ENCODE results near the gene RGS21.

RGS21 gene

DNA sequence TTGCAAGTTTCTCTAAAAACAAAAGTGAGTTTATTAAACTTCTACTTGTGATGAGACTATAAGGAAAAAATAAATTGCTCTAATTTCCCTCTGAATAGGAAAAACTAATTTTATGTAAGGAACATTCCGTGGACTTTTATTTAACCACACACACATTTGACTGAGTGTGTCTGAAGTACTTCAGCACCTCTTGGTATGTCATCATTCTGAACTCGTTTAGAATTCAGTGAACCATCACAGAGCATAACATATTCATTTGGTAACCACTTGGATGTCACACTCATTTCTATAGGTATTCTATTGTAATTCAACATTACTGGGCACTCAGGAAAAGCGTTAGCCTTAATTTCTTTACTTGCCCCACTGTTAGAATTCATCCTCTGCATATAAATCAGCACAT lies 79.1 kb downstream of the RGS21 start:
- H4K12ac ChIP-seq (ENCODE audit: low read depth, low read length) = no peak overlapping the region
- no peak overlapping the region for H2AK5ac ChIP-seq (ENCODE audit: low read length)
- no peak overlapping the region for H2BK12ac ChIP-seq (ENCODE audit: low read length)
- no peak overlapping the region for H3K23ac ChIP-seq (ENCODE audit: low read length)
- no peak overlapping the region for H4K8ac ChIP-seq (ENCODE audit: low read depth, low read length)
- no peaks in the 10 kb centered on the region for H3K4me1 ChIP-seq (ENCODE audit: control insufficient read depth in 1 of 2, insufficient read depth in 2 of 2, low read length in 2 of 2)
- no peak overlapping the region for H3K4ac ChIP-seq (ENCODE audit: low read depth, low read length)
- no peaks in the 10 kb centered on the region for H3K79me1 ChIP-seq (ENCODE audit: low read length)
- H2BK5ac ChIP-seq (ENCODE audit: low read depth, low read length, poor library complexity) = no peak overlapping the region
- no peak overlapping the region for H2AFZ ChIP-seq (ENCODE audit: insufficient read depth, low read length, poor library complexity)
- H3K27ac ChIP-seq (ENCODE audit: low read depth, low read length) = no peak overlapping the region
- no peak overlapping the region for H3K14ac ChIP-seq (ENCODE audit: low read length)
- H3K4me3 ChIP-seq (ENCODE audit: low read depth, low read length) = no peak overlapping the region
- no peak overlapping the region for H3K9ac ChIP-seq (ENCODE audit: low read length)
- no peaks in the 10 kb centered on the region for H3K27me3 ChIP-seq (ENCODE audit: insufficient read depth, low read length)
- H3K4me2 ChIP-seq (ENCODE audit: low read length) = no peak overlapping the region
- no peak overlapping the region for H2BK120ac ChIP-seq (ENCODE audit: insufficient read depth, low read length, poor library complexity)
- no peaks in the 10 kb centered on the region for H3K36me3 ChIP-seq (ENCODE audit: control insufficient read depth in 1 of 2, insufficient read depth in 2 of 2, low read length in 2 of 2)
- no peaks in the 10 kb centered on the region for H3K9me3 ChIP-seq (ENCODE audit: insufficient read depth, low read depth, low read length)
- H3K79me2 ChIP-seq (ENCODE audit: control insufficient read depth, insufficient read depth, low read length, poor library complexity) = no peaks in the 10 kb centered on the region
- no CpG with 5 or more reads among the region's 3 CpGs for WGBS (ENCODE audit: extremely low coverage, insufficient coverage, insufficient read length)
- no peak overlapping the region for H3K18ac ChIP-seq (ENCODE audit: low read length)
- DNase-seq = no peak
- H4K91ac ChIP-seq (ENCODE audit: low read depth, low read length) = no peak overlapping the region

DNA sequence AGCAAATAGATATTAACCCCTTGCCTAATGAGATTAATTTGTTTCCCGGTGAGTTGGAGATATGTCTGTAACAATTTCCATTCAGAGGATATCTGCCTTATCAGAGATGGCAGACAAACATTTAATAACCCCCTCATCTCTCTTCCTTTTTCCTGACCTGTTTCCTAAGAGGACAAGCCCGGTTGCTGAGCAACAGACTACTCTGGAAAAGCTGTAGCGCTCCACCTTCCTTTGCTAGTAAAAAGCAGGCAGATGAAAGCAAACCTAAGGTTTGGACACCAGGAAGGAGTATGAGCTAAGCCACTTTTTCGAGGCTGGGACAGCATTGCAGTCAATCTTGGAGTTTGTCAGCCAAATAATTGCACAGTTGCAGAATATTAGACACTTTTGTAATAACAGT lies 82.4 kb downstream of the RGS21 start:
- Histone ChIP-seq H4K91ac (ENCODE audit: low read depth, low read length) (no peak overlapping the region), H3K27me3 (ENCODE audit: insufficient read depth, low read length) (no peaks in the 10 kb centered on the region), H3K23ac (ENCODE audit: low read length) (no peak overlapping the region), H3K4ac (ENCODE audit: low read depth, low read length) (no peak overlapping the region), H3K27ac (ENCODE audit: low read depth, low read length) (no peak overlapping the region), H2BK5ac (ENCODE audit: low read depth, low read length, poor library complexity) (no peak overlapping the region), H3K79me1 (ENCODE audit: low read length) (no peaks in the 10 kb centered on the region), H3K4me2 (ENCODE audit: low read length) (no peak overlapping the region), H3K9me3 (ENCODE audit: insufficient read depth, low read depth, low read length) (no peaks in the 10 kb centered on the region), H4K8ac (ENCODE audit: low read depth, low read length) (no peak overlapping the region), H3K18ac (ENCODE audit: low read length) (no peak overlapping the region), H3K9ac (ENCODE audit: low read length) (no peak overlapping the region), H3K79me2 (ENCODE audit: control insufficient read depth, insufficient read depth, low read length, poor library complexity) (no peaks in the 10 kb centered on the region), H2AK5ac (ENCODE audit: low read length) (no peak overlapping the region), H2AFZ (ENCODE audit: insufficient read depth, low read length, poor library complexity) (no peak overlapping the region), H3K36me3 (ENCODE audit: control insufficient read depth in 1 of 2, insufficient read depth in 2 of 2, low read length in 2 of 2) (no peaks in the 10 kb centered on the region), H3K4me1 (ENCODE audit: control insufficient read depth in 1 of 2, insufficient read depth in 2 of 2, low read length in 2 of 2) (no peaks in the 10 kb centered on the region), H3K4me3 (ENCODE audit: low read depth, low read length) (no peak overlapping the region), H2BK12ac (ENCODE audit: low read length) (no peak overlapping the region), H4K12ac (ENCODE audit: low read depth, low read length) (no peak overlapping the region), H2BK120ac (ENCODE audit: insufficient read depth, low read length, poor library complexity) (no peak overlapping the region), H3K14ac (ENCODE audit: low read length) (no peak overlapping the region)
- no peak for DNase-seq
- WGBS (ENCODE audit: extremely low coverage, insufficient coverage, insufficient read length) = no CpG with 5 or more reads among the region's 4 CpGs

DNA sequence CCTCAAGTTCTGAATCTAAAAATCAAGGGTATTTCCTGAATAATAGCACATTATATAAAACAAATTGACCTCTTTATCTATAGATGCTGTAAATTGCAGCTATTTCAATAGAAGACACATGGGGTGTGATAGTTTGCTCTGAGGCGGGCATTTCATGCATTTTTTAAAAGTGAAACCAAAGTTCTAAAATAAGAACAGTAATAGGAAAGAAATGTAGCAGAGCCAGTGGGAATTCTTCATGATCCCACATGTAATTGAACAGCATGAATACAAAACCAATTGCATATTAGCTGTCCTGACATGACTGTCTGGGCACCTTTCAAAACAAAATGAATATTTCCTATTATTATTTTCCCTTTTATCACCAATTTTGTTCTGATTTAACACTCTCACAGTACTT lies 85.0 kb downstream of the RGS21 start:
- Histone ChIP-seq H3K4ac (ENCODE audit: low read depth, low read length) (no peak overlapping the region), H2BK120ac (ENCODE audit: insufficient read depth, low read length, poor library complexity) (no peak overlapping the region), H2AK5ac (ENCODE audit: low read length) (no peak overlapping the region), H3K4me3 (ENCODE audit: low read depth, low read length) (no peak overlapping the region), H2BK5ac (ENCODE audit: low read depth, low read length, poor library complexity) (no peak overlapping the region), H4K12ac (ENCODE audit: low read depth, low read length) (no peak overlapping the region), H3K9ac (ENCODE audit: low read length) (no peak overlapping the region), H3K4me1 (ENCODE audit: control insufficient read depth in 1 of 2, insufficient read depth in 2 of 2, low read length in 2 of 2) (no peaks in the 10 kb centered on the region), H3K27me3 (ENCODE audit: insufficient read depth, low read length) (no peaks in the 10 kb centered on the region), H3K14ac (ENCODE audit: low read length) (no peak overlapping the region), H3K36me3 (ENCODE audit: control insufficient read depth in 1 of 2, insufficient read depth in 2 of 2, low read length in 2 of 2) (no peaks in the 10 kb centered on the region), H2BK12ac (ENCODE audit: low read length) (no peak overlapping the region), H3K9me3 (ENCODE audit: insufficient read depth, low read depth, low read length) (no peaks in the 10 kb centered on the region), H3K27ac (ENCODE audit: low read depth, low read length) (no peak overlapping the region), H2AFZ (ENCODE audit: insufficient read depth, low read length, poor library complexity) (no peak overlapping the region), H3K18ac (ENCODE audit: low read length) (no peak overlapping the region), H4K91ac (ENCODE audit: low read depth, low read length) (no peak overlapping the region), H3K4me2 (ENCODE audit: low read length) (no peak overlapping the region), H4K8ac (ENCODE audit: low read depth, low read length) (no peak overlapping the region), H3K79me1 (ENCODE audit: low read length) (no peaks in the 10 kb centered on the region), H3K79me2 (ENCODE audit: control insufficient read depth, insufficient read depth, low read length, poor library complexity) (no peaks in the 10 kb centered on the region), H3K23ac (ENCODE audit: low read length) (no peak overlapping the region)
- no CpG with 5 or more reads among the region's 1 CpG for WGBS (ENCODE audit: extremely low coverage, insufficient coverage, insufficient read length)
- peak; percentile 51 to 88 for DNase-seq

DNA sequence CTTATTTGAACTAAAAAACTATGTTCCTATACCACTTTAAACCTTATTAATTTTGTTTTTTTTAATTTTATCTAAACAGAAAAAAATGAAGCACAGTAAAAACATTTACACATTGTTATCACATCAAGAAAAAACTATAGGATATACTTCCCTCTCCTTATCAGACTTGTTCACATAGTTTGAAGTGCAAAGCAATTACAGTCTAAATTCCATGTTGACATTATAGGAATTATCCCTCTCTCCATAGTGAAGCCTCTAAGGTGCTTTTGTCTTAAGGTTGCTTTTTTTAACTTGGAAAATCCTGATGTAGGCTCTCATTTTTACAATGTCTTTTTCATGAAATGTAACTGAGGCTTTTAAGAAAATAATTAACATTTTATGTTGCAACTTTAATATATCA lies 85.8 kb downstream of the RGS21 start:
- H3K9me3 ChIP-seq (ENCODE audit: insufficient read depth, low read depth, low read length) = no peaks in the 10 kb centered on the region
- no peaks in the 10 kb centered on the region for H3K36me3 ChIP-seq (ENCODE audit: control insufficient read depth in 1 of 2, insufficient read depth in 2 of 2, low read length in 2 of 2)
- H2BK120ac ChIP-seq (ENCODE audit: insufficient read depth, low read length, poor library complexity) = no peak overlapping the region
- no peak overlapping the region for H2AFZ ChIP-seq (ENCODE audit: insufficient read depth, low read length, poor library complexity)
- no peak overlapping the region for H2BK5ac ChIP-seq (ENCODE audit: low read depth, low read length, poor library complexity)
- no peak overlapping the region for H2BK12ac ChIP-seq (ENCODE audit: low read length)
- H3K23ac ChIP-seq (ENCODE audit: low read length) = no peak overlapping the region
- DNase-seq = peak in 1 of 2 donors; percentile 74
- H4K8ac ChIP-seq (ENCODE audit: low read depth, low read length) = no peak overlapping the region
- H3K79me2 ChIP-seq (ENCODE audit: control insufficient read depth, insufficient read depth, low read length, poor library complexity) = no peaks in the 10 kb centered on the region
- H2AK5ac ChIP-seq (ENCODE audit: low read length) = no peak overlapping the region
- no peak overlapping the region for H4K12ac ChIP-seq (ENCODE audit: low read depth, low read length)
- no peak overlapping the region for H4K91ac ChIP-seq (ENCODE audit: low read depth, low read length)
- H3K9ac ChIP-seq (ENCODE audit: low read length) = no peak overlapping the region
- no peaks in the 10 kb centered on the region for H3K27me3 ChIP-seq (ENCODE audit: insufficient read depth, low read length)
- no peaks in the 10 kb centered on the region for H3K79me1 ChIP-seq (ENCODE audit: low read length)
- H3K27ac ChIP-seq (ENCODE audit: low read depth, low read length) = no peak overlapping the region
- no peak overlapping the region for H3K14ac ChIP-seq (ENCODE audit: low read length)
- H3K4ac ChIP-seq (ENCODE audit: low read depth, low read length) = no peak overlapping the region
- H3K18ac ChIP-seq (ENCODE audit: low read length) = no peak overlapping the region
- no peak overlapping the region for H3K4me3 ChIP-seq (ENCODE audit: low read depth, low read length)
- no peaks in the 10 kb centered on the region for H3K4me1 ChIP-seq (ENCODE audit: control insufficient read depth in 1 of 2, insufficient read depth in 2 of 2, low read length in 2 of 2)
- H3K4me2 ChIP-seq (ENCODE audit: low read length) = no peak overlapping the region

DNA sequence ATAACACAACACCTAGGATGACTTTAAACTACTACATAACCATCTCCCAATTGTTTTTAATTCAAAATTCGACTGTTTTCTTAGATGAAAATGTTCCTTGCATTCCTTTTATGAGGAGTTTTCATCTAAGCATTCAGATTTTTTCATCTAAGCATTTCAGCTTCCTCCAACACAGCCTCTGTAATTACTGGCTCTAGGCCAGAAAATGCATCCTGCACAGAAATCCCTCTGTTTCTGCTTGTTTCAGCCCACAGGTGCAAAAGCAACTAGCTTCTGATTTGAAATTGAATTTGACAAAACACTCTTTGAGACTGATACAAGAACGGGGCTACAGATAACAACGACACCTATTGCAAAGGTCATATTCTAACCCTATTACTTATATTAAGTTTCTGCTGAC lies 90.4 kb downstream of the RGS21 start:
- no peaks in the 10 kb centered on the region for H3K79me2 ChIP-seq (ENCODE audit: control insufficient read depth, insufficient read depth, low read length, poor library complexity)
- no peak overlapping the region for H3K9ac ChIP-seq (ENCODE audit: low read length)
- no peak overlapping the region for H3K18ac ChIP-seq (ENCODE audit: low read length)
- no peak overlapping the region for H3K14ac ChIP-seq (ENCODE audit: low read length)
- no peaks in the 10 kb centered on the region for H3K79me1 ChIP-seq (ENCODE audit: low read length)
- no peaks in the 10 kb centered on the region for H3K36me3 ChIP-seq (ENCODE audit: control insufficient read depth in 1 of 2, insufficient read depth in 2 of 2, low read length in 2 of 2)
- no peak overlapping the region for H2BK12ac ChIP-seq (ENCODE audit: low read length)
- no peaks in the 10 kb centered on the region for H3K27me3 ChIP-seq (ENCODE audit: insufficient read depth, low read length)
- no peak overlapping the region for H3K4me2 ChIP-seq (ENCODE audit: low read length)
- no peak overlapping the region for H3K27ac ChIP-seq (ENCODE audit: low read depth, low read length)
- no peaks in the 10 kb centered on the region for H3K9me3 ChIP-seq (ENCODE audit: insufficient read depth, low read depth, low read length)
- H2BK120ac ChIP-seq (ENCODE audit: insufficient read depth, low read length, poor library complexity) = no peak overlapping the region
- H2AFZ ChIP-seq (ENCODE audit: insufficient read depth, low read length, poor library complexity) = no peak overlapping the region
- no peak overlapping the region for H2BK5ac ChIP-seq (ENCODE audit: low read depth, low read length, poor library complexity)
- no peak overlapping the region for H3K23ac ChIP-seq (ENCODE audit: low read length)
- H3K4me3 ChIP-seq (ENCODE audit: low read depth, low read length) = no peak overlapping the region
- no peak overlapping the region for H4K12ac ChIP-seq (ENCODE audit: low read depth, low read length)
- H4K91ac ChIP-seq (ENCODE audit: low read depth, low read length) = no peak overlapping the region
- no CpG with 5 or more reads among the region's 3 CpGs for WGBS (ENCODE audit: extremely low coverage, insufficient coverage, insufficient read length)
- H3K4me1 ChIP-seq (ENCODE audit: control insufficient read depth in 1 of 2, insufficient read depth in 2 of 2, low read length in 2 of 2) = no peaks in the 10 kb centered on the region
- H4K8ac ChIP-seq (ENCODE audit: low read depth, low read length) = no peak overlapping the region
- H3K4ac ChIP-seq (ENCODE audit: low read depth, low read length) = no peak overlapping the region
- no peak for DNase-seq
- no peak overlapping the region for H2AK5ac ChIP-seq (ENCODE audit: low read length)
